ENCODE data around the gene FOXD4.
"Not testable (repeated sequence)": the region's sequence is repeated elsewhere in the genome, so short reads cannot be mapped to it uniquely, and the experiment has no call there.

DNA sequence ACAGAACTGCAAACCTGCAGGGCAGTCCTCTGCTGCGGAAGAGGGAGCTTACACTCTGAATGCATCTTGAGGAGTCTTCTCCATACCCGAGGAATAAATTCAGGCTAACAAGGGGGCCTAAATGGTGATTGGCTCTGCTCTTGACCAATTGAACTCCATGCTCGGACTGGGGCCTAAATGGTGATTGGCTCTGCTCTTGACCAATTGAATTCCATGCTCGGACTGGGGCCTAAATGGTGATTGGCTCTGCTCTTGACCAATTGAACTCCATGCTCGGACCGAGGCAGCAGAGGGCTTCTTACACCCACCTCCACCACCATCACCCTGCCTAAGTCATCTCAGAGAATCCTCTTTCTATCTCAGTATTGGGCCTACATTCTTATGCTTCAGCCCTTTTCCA lies 18.4 kb downstream of the FOXD4 start:
- TF ChIP-seq, protein P1, sequence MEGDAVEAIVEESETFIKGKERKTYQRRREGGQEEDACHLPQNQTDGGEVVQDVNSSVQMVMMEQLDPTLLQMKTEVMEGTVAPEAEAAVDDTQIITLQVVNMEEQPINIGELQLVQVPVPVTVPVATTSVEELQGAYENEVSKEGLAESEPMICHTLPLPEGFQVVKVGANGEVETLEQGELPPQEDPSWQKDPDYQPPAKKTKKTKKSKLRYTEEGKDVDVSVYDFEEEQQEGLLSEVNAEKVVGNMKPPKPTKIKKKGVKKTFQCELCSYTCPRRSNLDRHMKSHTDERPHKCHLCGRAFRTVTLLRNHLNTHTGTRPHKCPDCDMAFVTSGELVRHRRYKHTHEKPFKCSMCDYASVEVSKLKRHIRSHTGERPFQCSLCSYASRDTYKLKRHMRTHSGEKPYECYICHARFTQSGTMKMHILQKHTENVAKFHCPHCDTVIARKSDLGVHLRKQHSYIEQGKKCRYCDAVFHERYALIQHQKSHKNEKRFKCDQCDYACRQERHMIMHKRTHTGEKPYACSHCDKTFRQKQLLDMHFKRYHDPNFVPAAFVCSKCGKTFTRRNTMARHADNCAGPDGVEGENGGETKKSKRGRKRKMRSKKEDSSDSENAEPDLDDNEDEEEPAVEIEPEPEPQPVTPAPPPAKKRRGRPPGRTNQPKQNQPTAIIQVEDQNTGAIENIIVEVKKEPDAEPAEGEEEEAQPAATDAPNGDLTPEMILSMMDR (IDR thresholded peaks at IDR 0.05), result not testable (repeated sequence)
- not testable (repeated sequence) for TF ChIP-seq POLR2A, EP300 (IDR thresholded peaks at IDR 0.05)
